HepG2 (cell line): Measurements from ENCODE around the gene DPP6. TPM values are rescaled to one million over a fixed set of nuclear protein-coding genes. Genes with fewer than 3 reads are reported as not detected.

ENCODE experiments used
- ATAC-seq: fragments of 200-7000 bp; cut with Tn5 transposase; 3 replicates; pipeline ENCODE4 v1.9.1; 2020; ENCODE audit warnings: mild to moderate bottlenecking, moderate library complexity
- BruUV-seq: library from RNA; stranded (reverse); fragments of 400-500 nt; replicated peaks from 2 replicates; lab custom pipeline; 2021; lab: Mats Ljungman, UMichigan
- CTCF ChIA-PET: fragments of 300-600 bp; formaldehyde crosslinking; extraction: SDS; loops from one replicate; lab custom pipeline; 2021; ENCODE audit warnings: low total read pairs, inconsistent platforms, low intra/inter-chr PET ratio; lab: Yijun Ruan, JAX
- POLR2A ChIA-PET: fragments of 350-600 bp; sonication (Branson Sonifier 250); formaldehyde crosslinking; loops from one replicate; lab custom pipeline; 2020; ENCODE audit warnings: antibody characterized with exemption, inconsistent platforms; lab: Yijun Ruan, JAX
- DNase-seq: peaks from one replicate; pipeline ENCODE4 v3.0.0-alpha.2; 2015; ENCODE audit warnings: low spot score
- FAIRE-seq: peaks from 3 replicates; lab custom pipeline; 2011; peaks lifted over from hg19 to GRCh38; lab: Jason Lieb, UNC
- H2AFZ ChIP-seq: one replicate; pipeline ENCODE4 v1.6.1; 2011; ENCODE audit warnings: low read length, inconsistent platforms
- H3K27ac ChIP-seq: fragments of 300-600 bp; 3 replicates; pipeline ENCODE4 v1.8.0; 2011; ENCODE audit warnings: mixed run types, mild to moderate bottlenecking, mixed read lengths, low read length, inconsistent platforms; ENCODE audit not compliant: insufficient read depth; ENCODE audit errors: extremely low read length
- H3K27me3 ChIP-seq, 2 experiments: fragments of 200-600 bp in 1 of 2; 2 replicates in 1 of 2; 3 replicates in 1 of 2; pipeline versions ENCODE4 v1.6.0 to v1.8.0; 2011; ENCODE audit warnings: low read length in 2 of 2, mild to moderate bottlenecking in 2 of 2, moderate library complexity in 2 of 2, inconsistent platforms in 1 of 2; ENCODE audit not compliant: insufficient read depth in 2 of 2, control insufficient read depth in 1 of 2
- H3K36me3 ChIP-seq, 2 experiments: fragments of 200-600 bp in 1 of 2; replicated peaks in 1 of 2; 2 replicates in 1 of 2; 3 replicates in 1 of 2; pipeline versions ENCODE4 v1.5.1 to v1.8.0; 2011; ENCODE audit warnings: low read length in 2 of 2, inconsistent platforms in 1 of 2; ENCODE audit not compliant: insufficient read depth in 2 of 2, control insufficient read depth in 1 of 2
- H3K4me1 ChIP-seq: 2 replicates; pipeline ENCODE4 v1.5.1; 2012; ENCODE audit warnings: low read length, inconsistent platforms; ENCODE audit not compliant: insufficient read depth
- H3K4me2 ChIP-seq: 2 replicates; pipeline ENCODE4 v1.6.0; 2011; ENCODE audit warnings: low read depth, low read length, inconsistent platforms
- H3K4me3 ChIP-seq, 3 experiments: fragments of 200-600 bp in 1 of 3; sonication (generic), shearing (Covaris generic) in 1 of 3; replicated peaks in 1 of 3; 2 replicates each; pipeline ENCODE4 v1.5.1; 2011 to 2016; ENCODE audit warnings: low read length in 3 of 3, inconsistent platforms in 2 of 3, low read depth in 2 of 3, mild to moderate bottlenecking in 2 of 3, control low read depth in 1 of 3, mixed read lengths in 1 of 3; ENCODE audit not compliant: insufficient read depth in 1 of 3
- H3K79me2 ChIP-seq: one replicate; pipeline ENCODE4 v1.6.1; 2011; ENCODE audit warnings: low read length, inconsistent platforms; ENCODE audit not compliant: insufficient read depth
- H3K9ac ChIP-seq: 2 replicates; pipeline ENCODE4 v1.6.0; 2011; ENCODE audit warnings: mild to moderate bottlenecking, low read depth, low read length, inconsistent platforms; ENCODE audit not compliant: insufficient read depth
- H3K9me3 ChIP-seq: 2 replicates; pipeline ENCODE4 v1.5.1; 2012; ENCODE audit warnings: mild to moderate bottlenecking, low read length
- H4K20me1 ChIP-seq: 2 replicates; pipeline ENCODE4 v1.6.0; 2011; ENCODE audit warnings: inconsistent platforms, mild to moderate bottlenecking, low read length, moderate library complexity; ENCODE audit not compliant: insufficient read depth
- BRCA1 ChIP-seq: sonication (generic); formaldehyde crosslinking; IDR thresholded peaks from 2 replicates; pipeline ENCODE4 v1.4.0; 2020; ENCODE audit warnings: missing genetic modification reagents
- HINFP ChIP-seq: sonication (generic); formaldehyde crosslinking; IDR thresholded peaks from 2 replicates; pipeline ENCODE4 v1.4.0; 2020; ENCODE audit warnings: low read depth, mild to moderate bottlenecking, missing genetic modification reagents
- IKZF4 ChIP-seq: sonication (generic); formaldehyde crosslinking; IDR thresholded peaks from 2 replicates; pipeline ENCODE4 v1.5.1; 2020; ENCODE audit warnings: borderline replicate concordance, mild to moderate bottlenecking, low read depth, missing genetic modification reagents; ENCODE audit errors: not compliant biosample characterization
- KLF16 ChIP-seq, 2 experiments: sonication (generic) in 1 of 2; formaldehyde crosslinking in 1 of 2; IDR thresholded peaks; 2 replicates each; pipeline versions ENCODE4 v1.6.1 to v1.8.0; 2016 to 2023; ENCODE audit warnings: missing genetic modification reagents in 2 of 2, missing compliant biosample characterization in 1 of 2
- NR2C2 ChIP-seq: sonication (generic); formaldehyde crosslinking; IDR thresholded peaks from 2 replicates; pipeline ENCODE4 v1.4.0; 2020; ENCODE audit warnings: missing genetic modification reagents, mild to moderate bottlenecking, moderate library complexity, borderline replicate concordance
- PHB2 ChIP-seq: fragments of 450-650 bp; IDR thresholded peaks from 2 replicates; pipeline ENCODE4 v1.6.1; 2018; ENCODE audit not compliant: partially characterized antibody
- REPIN1 ChIP-seq: sonication (generic); formaldehyde crosslinking; IDR thresholded peaks from 2 replicates; pipeline ENCODE4 v1.8.0; 2022; ENCODE audit warnings: missing genetic modification reagents, low read depth, mild to moderate bottlenecking, borderline replicate concordance
- SRSF4 ChIP-seq: fragments of 200-400 bp; formaldehyde crosslinking; IDR thresholded peaks from one replicate; pipeline ENCODE4 v1.6.1; 2018; ENCODE audit warnings: mild to moderate bottlenecking, low read depth, low read length, moderate library complexity; ENCODE audit not compliant: poor library complexity, severe bottlenecking
- TBX3 ChIP-seq: fragments of 450-650 bp; IDR thresholded peaks from 2 replicates; pipeline ENCODE4 v1.6.1; 2017; ENCODE audit warnings: antibody characterized with exemption, mild to moderate bottlenecking, inconsistent platforms, borderline replicate concordance
- XRCC5 ChIP-seq: fragments of 200-400 bp; formaldehyde crosslinking; optimal IDR thresholded peaks from 2 replicates; pipeline ENCODE3; 2017; ENCODE audit warnings: mild to moderate bottlenecking, low read length
- ZBTB25 ChIP-seq: IDR thresholded peaks from 2 replicates; pipeline ENCODE4 v1.6.1; 2018; ENCODE audit warnings: missing genetic modification reagents
- ZFX ChIP-seq: sonication (generic); formaldehyde crosslinking; IDR thresholded peaks from 2 replicates; pipeline ENCODE4 v1.4.0; 2020; ENCODE audit warnings: mild to moderate bottlenecking, low read depth, missing genetic modification reagents, moderate library complexity
- ZMYM2 ChIP-seq: sonication (generic); formaldehyde crosslinking; IDR thresholded peaks from 2 replicates; pipeline ENCODE4 v1.8.0; 2022; ENCODE audit warnings: mild to moderate bottlenecking, missing genetic modification reagents
- ZNF101 ChIP-seq: sonication (generic); formaldehyde crosslinking; IDR thresholded peaks from 2 replicates; pipeline ENCODE4 v1.4.0; 2020; ENCODE audit warnings: mild to moderate bottlenecking, low read depth, missing genetic modification reagents, borderline replicate concordance
- ZNF576 ChIP-seq: sonication (generic); formaldehyde crosslinking; IDR thresholded peaks from 2 replicates; pipeline ENCODE4 v1.4.0; 2020; ENCODE audit warnings: mild to moderate bottlenecking, missing genetic modification reagents
- ZNF580 ChIP-seq: IDR thresholded peaks from 2 replicates; pipeline ENCODE4 v1.6.1; 2016; ENCODE audit warnings: low read depth, borderline replicate concordance
- ZNF709 ChIP-seq: sonication (generic); formaldehyde crosslinking; IDR thresholded peaks from 2 replicates; pipeline ENCODE4 v1.5.0; 2020; ENCODE audit warnings: mild to moderate bottlenecking, missing genetic modification reagents
- WGBS: methylation state at CpG from one replicate; pipeline ENCODE4 v1.1.6; 2017; ENCODE audit warnings: low lambda C conversion rate; 5-methylcytosine and 5-hydroxymethylcytosine counted together
- in situ Hi-C: cut with HindIII; loops from 2 replicates; pipeline ENCODE4 v1.10.0; 2017; ENCODE audit warnings: low pct_unique_long_range_greater_than_20kb; ENCODE audit not compliant: extremely low pct_ligation_motif_present
- intact Hi-C: fragments of 100-400 bp; cut with micrococcal nuclease; formaldehyde crosslinking; loops from one replicate; pipeline ENCODE4 v1.10.0; 2022; ENCODE audit not compliant: unreplicated experiment
- polyA plus RNA-seq, 8 experiments: library from polyadenylated mRNA; depleted of rRNA in 3 of 8; stranded (reverse) in 7 of 8; unstranded in 1 of 8; fragments of >200 nt; fragmentation: Illumina TruSeq in 4 of 8; extraction: Trizol in 4 of 8; gene quantifications; 2 replicates each; pipeline versions ENCODE4 v1.2.1 to v1.2.3, GENCODE V29; 2011 to 2016; ENCODE audit warnings: low read depth in 4 of 8, missing spikeins in 1 of 8, mixed read lengths in 1 of 8; ENCODE audit not compliant: insufficient read depth in 1 of 8
- total RNA-seq, 5 experiments: library from RNA; depleted of rRNA; stranded (reverse); fragments of >200 nt; fragmentation: Illumina TruSeq; extraction: Trizol; gene quantifications; 2 replicates each; pipeline ENCODE4 v1.2.3, GENCODE V29; 2016; ENCODE audit warnings: low read depth in 1 of 5

The DPP6 gene
- total and polyA plus RNA-seq, 2 of the 13 experiments (the other 11 are each of a cell fraction or from before 2014, with no cell fraction given) = not detected

- no TSS peak for BruUV-seq
- TF ChIP-seq BRCA1 (CRISPR knock-in tag) = no peak
- no peak for TF ChIP-seq PHB2
- TF ChIP-seq ZNF580 = no peak
- TF ChIP-seq ZFX (CRISPR knock-in tag) = no peak
- no peak for TF ChIP-seq ZNF709 (CRISPR knock-in tag)
- TF ChIP-seq SRSF4 = no peak
- TF ChIP-seq HINFP = no peak
- TF ChIP-seq ZNF101 = no peak
- TF ChIP-seq REPIN1 = no peak
- no peak for TF ChIP-seq TBX3
- TF ChIP-seq ZMYM2 (CRISPR knock-in tag) = no peak
- no peak for TF ChIP-seq KLF16 (CRISPR knock-in tag; IDR thresholded peaks at IDR 0.05)
- no peak for TF ChIP-seq ZNF576
- no peak for TF ChIP-seq ZBTB25 (CRISPR knock-in tag)
- no peak for TF ChIP-seq IKZF4
- TF ChIP-seq NR2C2 (CRISPR knock-in tag) = no peak
- no peak for TF ChIP-seq XRCC5
- no peak overlapping the region for H3K9ac ChIP-seq
- ChIA-PET POLR2A (no interaction called here), CTCF (no interaction called here)
- H3K9me3 ChIP-seq = no peaks in the 10 kb centered on the region; the same call in 1 of the 2 replicates
- H3K4me3 ChIP-seq = no peak overlapping the region
- 0% methylated on average over 6 of the region's 8 CpGs for WGBS
- ATAC-seq = no peak
- in situ Hi-C loops = no loop called here
- no peaks in the 10 kb centered on the region for H3K36me3 ChIP-seq
- H3K27me3 ChIP-seq = no peaks in the 10 kb centered on the region; a peak in 1 of 5 replicates
- DNase-seq = no peak
- no peaks in the 10 kb centered on the region for H3K79me2 ChIP-seq
- H3K4me1 ChIP-seq = no peaks in the 10 kb centered on the region
- no peaks in the 10 kb centered on the region for H4K20me1 ChIP-seq
- H2AFZ ChIP-seq = no peak overlapping the region
- no peak overlapping the region for H3K27ac ChIP-seq
- intact Hi-C loops = no loop called here
- no peak for FAIRE-seq
- H3K4me2 ChIP-seq = no peak overlapping the region
Observed at GRCh38 chr7:154775681-154776080, 723.5 kb downstream of the DPP6 start.
